GM12873 (cell line): Measurements from ENCODE around the gene TLR1.

Experiments
- CTCF ChIP-seq: IDR thresholded peaks from 2 replicates; pipeline ENCODE4 v1.5.1; 2012; ENCODE audit warnings: low read depth, mild to moderate bottlenecking, moderate library complexity, low read length, control low read depth; ENCODE audit not compliant: insufficient read depth; ENCODE audit errors: missing control alignments

The TLR1 gene

GRCh38 chr4:38781854-38782261 lies 22.7 kb downstream of the TLR1 start:
- TF ChIP-seq CTCF = no peak

GRCh38 chr4:38780833-38781484 lies 23.6 kb downstream of the TLR1 start:
- TF ChIP-seq CTCF = no peak

GRCh38 chr4:38779790-38780189 lies 24.8 kb downstream of the TLR1 start:
- no peak for TF ChIP-seq CTCF

GRCh38 chr4:38775326-38775725 lies 29.3 kb downstream of the TLR1 start:
- no peak for TF ChIP-seq CTCF

- TF ChIP-seq CTCF = no peak
Measured at GRCh38 chr4:38774181-38774955, 30.2 kb downstream of the TLR1 start.

- no peak for TF ChIP-seq CTCF
Measured at GRCh38 chr4:38769857-38770256, 34.7 kb downstream of the TLR1 start.

- no peak for TF ChIP-seq CTCF
Measured at GRCh38 chr4:38769441-38769840, 35.1 kb downstream of the TLR1 start.
